GM12891 (cell line): ENCODE measurements around the gene EOLA1.
A peak's percentile ranks its signal among the peaks of the same experiment; 100 is the strongest.
"Not testable (repeated sequence)": the region's sequence is repeated elsewhere in the genome, so short reads cannot be mapped to it uniquely, and the experiment has no call there.

ENCODE experiments used
- DNase-seq: peaks from one replicate; pipeline ENCODE4 v3.0.0; 2011; ENCODE audit warnings: low spot score; ENCODE audit not compliant: insufficient read length
- FAIRE-seq: peaks from 2 replicates; lab custom pipeline; 2011; peaks lifted over from hg19 to GRCh38; lab: Jason Lieb, UNC
- PAX5 ChIP-seq: IDR thresholded peaks from 2 replicates; pipeline ENCODE4 v1.6.1; 2011; ENCODE audit warnings: low read length, moderate library complexity, mild to moderate bottlenecking; ENCODE audit not compliant: insufficient read depth, severe bottlenecking
- POLR2A ChIP-seq: IDR thresholded peaks from 2 replicates; pipeline ENCODE4 v1.6.1; 2011; ENCODE audit warnings: low read depth, low read length, control low read depth
- POLR2AphosphoS5 ChIP-seq: IDR thresholded peaks from 2 replicates; pipeline ENCODE4 v1.6.1; 2011; ENCODE audit warnings: low read depth, low read length, control low read depth
- POU2F2 ChIP-seq: IDR thresholded peaks from 2 replicates; pipeline ENCODE4 v1.6.1; 2011; ENCODE audit warnings: low read depth, mild to moderate bottlenecking, control low read depth, low read length, moderate library complexity
- SPI1 ChIP-seq: IDR thresholded peaks from 2 replicates; pipeline ENCODE4 v1.6.1; 2011; ENCODE audit warnings: low read depth, low read length, control low read depth
- TAF1 ChIP-seq: IDR thresholded peaks from 2 replicates; pipeline ENCODE4 v1.6.1; 2011; ENCODE audit warnings: low read depth, low read length, control low read depth

Gene EOLA1

GRCh38 chrX:149515954-149516602 is 24.7 kb upstream of the EOLA1 start:
- TF ChIP-seq TAF1 (no peak), SPI1 (0 out of 2 replicates have a peak, but pooled peaks have one; percentile 6)
- DNase-seq (no peak), FAIRE-seq (no peak)

- TF ChIP-seq TAF1 (no peak), POLR2AphosphoS5 (no peak), POLR2A (no peak), POU2F2 (no peak), PAX5 (no peak), SPI1 (no peak)
- FAIRE-seq = no peak
- no peak for DNase-seq
Measured at GRCh38 chrX:149516604-149517003, 24.2 kb upstream of the EOLA1 start.

- FAIRE-seq (no peak), DNase-seq (no peak)
Measured at GRCh38 chrX:149517308-149517707, 23.5 kb upstream of the EOLA1 start.

GRCh38 chrX:149518236-149518635 is 22.6 kb upstream of the EOLA1 start:
- no peak for TF ChIP-seq TAF1
- no peak for TF ChIP-seq POU2F2
- TF ChIP-seq POLR2AphosphoS5 = no peak
- no peak for TF ChIP-seq POLR2A
- no peak for TF ChIP-seq SPI1
- no peak for TF ChIP-seq PAX5
- DNase-seq (no peak), FAIRE-seq (no peak)

More at GRCh38 chrX:149517308-149517707, 23.5 kb upstream of the EOLA1 start:
- TF ChIP-seq POU2F2 = no peak
- no peak for TF ChIP-seq POLR2A
- TF ChIP-seq TAF1 = no peak
- TF ChIP-seq POLR2AphosphoS5 = no peak
- TF ChIP-seq SPI1 = no peak
- TF ChIP-seq PAX5 = no peak

- DNase-seq, FAIRE-seq: not testable (repeated sequence)
Measured at GRCh38 chrX:149520636-149521277, 20.1 kb upstream of the EOLA1 start.

- TF ChIP-seq POU2F2 = no peak
- TF ChIP-seq POLR2A = no peak
- TF ChIP-seq SPI1 = no peak
- TF ChIP-seq PAX5 = no peak
- no peak for TF ChIP-seq POLR2AphosphoS5
- TF ChIP-seq TAF1 = no peak
- DNase-seq (no peak), FAIRE-seq (no peak)
Measured at GRCh38 chrX:149521438-149521837, 19.4 kb upstream of the EOLA1 start.

- DNase-seq (no peak), FAIRE-seq (no peak)
- TF ChIP-seq PAX5 = no peak
- no peak for TF ChIP-seq TAF1
- TF ChIP-seq POLR2A = no peak
- no peak for TF ChIP-seq POLR2AphosphoS5
- TF ChIP-seq POU2F2 = no peak
- no peak for TF ChIP-seq SPI1
Measured at GRCh38 chrX:149522916-149523315, 17.9 kb upstream of the EOLA1 start.

GRCh38 chrX:149525389-149525788 is 15.4 kb upstream of the EOLA1 start:
- FAIRE-seq = peak; percentile 100
- not testable (repeated sequence) for DNase-seq

- FAIRE-seq = peak; percentile 96
Measured at GRCh38 chrX:149525903-149526302, 14.9 kb upstream of the EOLA1 start.

GRCh38 chrX:149526318-149527033 is 14.3 kb upstream of the EOLA1 start:
- peak; percentile 88 for FAIRE-seq
- not testable (repeated sequence) for DNase-seq

More at GRCh38 chrX:149525903-149526302, 14.9 kb upstream of the EOLA1 start:
- DNase-seq = not testable (repeated sequence)

- DNase-seq (no peak), FAIRE-seq (peak; percentile 92)
- TF ChIP-seq POU2F2 = no peak
- no peak for TF ChIP-seq PAX5
- TF ChIP-seq POLR2A = no peak
- no peak for TF ChIP-seq POLR2AphosphoS5
- TF ChIP-seq TAF1 = no peak
- TF ChIP-seq SPI1 = no peak
Measured at GRCh38 chrX:149527705-149528104, 13.1 kb upstream of the EOLA1 start.
